IMR-90 (cell line): ENCODE results near the gene EFHC2.

ENCODE experiments used
- BHLHE40 ChIP-seq: fragments of 150-350 bp; IDR thresholded peaks from 2 replicates; pipeline ENCODE4 v1.6.1; 2016; ENCODE audit warnings: mild to moderate bottlenecking, low read depth, low read length
- CEBPB ChIP-seq: IDR thresholded peaks from 2 replicates; pipeline ENCODE4 v1.6.1; 2012; ENCODE audit warnings: low read depth, low read length, improper control_type of control experiment
- CHD1 ChIP-seq: IDR thresholded peaks from 2 replicates; pipeline ENCODE4 v1.6.1; 2012; ENCODE audit warnings: low read depth, low read length, improper control_type of control experiment
- FOS ChIP-seq: fragments of 150-350 bp; IDR thresholded peaks from 2 replicates; pipeline ENCODE4 v1.6.1; 2016; ENCODE audit warnings: low read depth, low read length
- MAFK ChIP-seq: IDR thresholded peaks from 2 replicates; pipeline ENCODE4 v1.6.1; 2012; ENCODE audit warnings: low read depth, low read length, improper control_type of control experiment
- MAZ ChIP-seq: IDR thresholded peaks from 2 replicates; pipeline ENCODE4 v1.6.1; 2012; ENCODE audit warnings: low read depth, mild to moderate bottlenecking, low read length, improper control_type of control experiment, moderate library complexity, borderline replicate concordance
- MXI1 ChIP-seq: IDR thresholded peaks from 2 replicates; pipeline ENCODE4 v1.6.1; 2012; ENCODE audit warnings: low read depth, mild to moderate bottlenecking, low read length, moderate library complexity, borderline replicate concordance
- NFE2L2 ChIP-seq: fragments of 150-350 bp; IDR thresholded peaks from 2 replicates; pipeline ENCODE4 v1.6.1; 2016; ENCODE audit warnings: low read depth, mild to moderate bottlenecking, low read length
- POLR2A ChIP-seq: IDR thresholded peaks from 2 replicates; pipeline ENCODE4 v1.6.1; 2012; ENCODE audit warnings: mild to moderate bottlenecking, low read depth, low read length
- RAD21 ChIP-seq: IDR thresholded peaks from 2 replicates; pipeline ENCODE4 v1.6.1; 2012; ENCODE audit warnings: low read length, improper control_type of control experiment
- RFX5 ChIP-seq: IDR thresholded peaks from 2 replicates; pipeline ENCODE4 v1.8.0; 2012; ENCODE audit warnings: low read depth, mild to moderate bottlenecking, low read length, moderate library complexity
- SMC3 ChIP-seq: fragments of 150-350 bp; IDR thresholded peaks from 2 replicates; pipeline ENCODE4 v1.6.1; 2016; ENCODE audit warnings: low read depth, mild to moderate bottlenecking, antibody characterized with exemption, low read length, moderate library complexity
- TF ChIP-seq, protein P1 (sequence below): conservative IDR thresholded peaks from 2 replicates; pipeline ENCODE4 v1.5.1; 2012; ENCODE audit warnings: mild to moderate bottlenecking, low read depth, low read length, improper control_type of control experiment
- TF ChIP-seq, protein P2 (sequence below): fragments of 150-350 bp; IDR thresholded peaks from 2 replicates; pipeline ENCODE4 v1.6.1; 2017; ENCODE audit warnings: mild to moderate bottlenecking, antibody characterized with exemption, low read length, low read depth

DNA sequence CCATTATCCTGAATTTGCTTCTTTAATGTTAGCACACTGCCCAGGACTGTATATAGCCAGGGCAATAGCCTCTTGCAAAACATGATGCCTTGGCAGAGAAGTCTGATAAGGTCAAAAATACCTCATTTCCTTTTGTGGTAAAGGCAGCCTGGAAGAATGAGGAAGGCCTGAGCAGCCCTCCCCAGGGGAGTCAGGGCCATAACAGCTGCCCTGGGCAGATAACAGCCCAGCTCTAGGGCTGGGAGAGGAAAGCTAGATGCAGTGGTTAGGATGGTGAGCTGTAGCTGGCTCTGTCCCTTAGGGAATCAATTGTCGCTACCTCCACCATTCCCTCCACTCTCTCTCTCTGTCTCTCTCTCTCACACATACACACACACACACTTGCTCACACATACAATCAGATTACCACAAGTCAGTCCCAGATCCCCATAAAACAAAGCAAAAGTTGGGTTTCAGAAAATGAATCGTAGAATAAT, 29.2 kb downstream of the EFHC2 start:
- TF ChIP-seq, protein P1, sequence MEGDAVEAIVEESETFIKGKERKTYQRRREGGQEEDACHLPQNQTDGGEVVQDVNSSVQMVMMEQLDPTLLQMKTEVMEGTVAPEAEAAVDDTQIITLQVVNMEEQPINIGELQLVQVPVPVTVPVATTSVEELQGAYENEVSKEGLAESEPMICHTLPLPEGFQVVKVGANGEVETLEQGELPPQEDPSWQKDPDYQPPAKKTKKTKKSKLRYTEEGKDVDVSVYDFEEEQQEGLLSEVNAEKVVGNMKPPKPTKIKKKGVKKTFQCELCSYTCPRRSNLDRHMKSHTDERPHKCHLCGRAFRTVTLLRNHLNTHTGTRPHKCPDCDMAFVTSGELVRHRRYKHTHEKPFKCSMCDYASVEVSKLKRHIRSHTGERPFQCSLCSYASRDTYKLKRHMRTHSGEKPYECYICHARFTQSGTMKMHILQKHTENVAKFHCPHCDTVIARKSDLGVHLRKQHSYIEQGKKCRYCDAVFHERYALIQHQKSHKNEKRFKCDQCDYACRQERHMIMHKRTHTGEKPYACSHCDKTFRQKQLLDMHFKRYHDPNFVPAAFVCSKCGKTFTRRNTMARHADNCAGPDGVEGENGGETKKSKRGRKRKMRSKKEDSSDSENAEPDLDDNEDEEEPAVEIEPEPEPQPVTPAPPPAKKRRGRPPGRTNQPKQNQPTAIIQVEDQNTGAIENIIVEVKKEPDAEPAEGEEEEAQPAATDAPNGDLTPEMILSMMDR = no peak
- TF ChIP-seq MAFK = no peak
- TF ChIP-seq SMC3 = no peak
- TF ChIP-seq POLR2A = no peak
- TF ChIP-seq FOS = no peak
- TF ChIP-seq, protein P2, sequence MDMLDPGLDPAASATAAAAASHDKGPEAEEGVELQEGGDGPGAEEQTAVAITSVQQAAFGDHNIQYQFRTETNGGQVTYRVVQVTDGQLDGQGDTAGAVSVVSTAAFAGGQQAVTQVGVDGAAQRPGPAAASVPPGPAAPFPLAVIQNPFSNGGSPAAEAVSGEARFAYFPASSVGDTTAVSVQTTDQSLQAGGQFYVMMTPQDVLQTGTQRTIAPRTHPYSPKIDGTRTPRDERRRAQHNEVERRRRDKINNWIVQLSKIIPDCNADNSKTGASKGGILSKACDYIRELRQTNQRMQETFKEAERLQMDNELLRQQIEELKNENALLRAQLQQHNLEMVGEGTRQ = no peak
- TF ChIP-seq CHD1 = no peak
- no peak for TF ChIP-seq MAZ
- TF ChIP-seq RFX5 = no peak
- TF ChIP-seq RAD21 = no peak
- TF ChIP-seq CEBPB = no peak
- TF ChIP-seq NFE2L2 = no peak
- TF ChIP-seq BHLHE40 = no peak
- no peak for TF ChIP-seq MXI1
